ENCODE results near the gene ZNF777.
"Not testable (repeated sequence)": the region's sequence is repeated elsewhere in the genome, so short reads cannot be mapped to it uniquely, and the experiment has no call there.

The ZNF777 gene

GRCh38 chr7:149414745-149415390 lies 46.0 kb downstream of the ZNF777 start:
- TF ChIP-seq, protein P1, sequence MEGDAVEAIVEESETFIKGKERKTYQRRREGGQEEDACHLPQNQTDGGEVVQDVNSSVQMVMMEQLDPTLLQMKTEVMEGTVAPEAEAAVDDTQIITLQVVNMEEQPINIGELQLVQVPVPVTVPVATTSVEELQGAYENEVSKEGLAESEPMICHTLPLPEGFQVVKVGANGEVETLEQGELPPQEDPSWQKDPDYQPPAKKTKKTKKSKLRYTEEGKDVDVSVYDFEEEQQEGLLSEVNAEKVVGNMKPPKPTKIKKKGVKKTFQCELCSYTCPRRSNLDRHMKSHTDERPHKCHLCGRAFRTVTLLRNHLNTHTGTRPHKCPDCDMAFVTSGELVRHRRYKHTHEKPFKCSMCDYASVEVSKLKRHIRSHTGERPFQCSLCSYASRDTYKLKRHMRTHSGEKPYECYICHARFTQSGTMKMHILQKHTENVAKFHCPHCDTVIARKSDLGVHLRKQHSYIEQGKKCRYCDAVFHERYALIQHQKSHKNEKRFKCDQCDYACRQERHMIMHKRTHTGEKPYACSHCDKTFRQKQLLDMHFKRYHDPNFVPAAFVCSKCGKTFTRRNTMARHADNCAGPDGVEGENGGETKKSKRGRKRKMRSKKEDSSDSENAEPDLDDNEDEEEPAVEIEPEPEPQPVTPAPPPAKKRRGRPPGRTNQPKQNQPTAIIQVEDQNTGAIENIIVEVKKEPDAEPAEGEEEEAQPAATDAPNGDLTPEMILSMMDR (IDR thresholded peaks at IDR 0.05; ENCODE audit: control insufficient read depth, extremely low read depth, insufficient read depth), result no peak
- H3K4me3 ChIP-seq (ENCODE audit: low read depth, low read length), result no peak overlapping the region
- DNase-seq (ENCODE audit: low read depth), result no peak

- H3K4me3 ChIP-seq (ENCODE audit: low read depth, low read length), result no peak overlapping the region
- TF ChIP-seq, protein P1 (IDR thresholded peaks at IDR 0.05; ENCODE audit: control insufficient read depth, extremely low read depth, insufficient read depth), result no peak
- no peak for DNase-seq (ENCODE audit: low read depth)
Observed at GRCh38 chr7:149414171-149414570, 46.7 kb downstream of the ZNF777 start.

GRCh38 chr7:149413083-149413482 lies 47.8 kb downstream of the ZNF777 start:
- not testable (repeated sequence) for DNase-seq (ENCODE audit: low read depth); H3K4me3 ChIP-seq (ENCODE audit: low read depth, low read length)

DNA sequence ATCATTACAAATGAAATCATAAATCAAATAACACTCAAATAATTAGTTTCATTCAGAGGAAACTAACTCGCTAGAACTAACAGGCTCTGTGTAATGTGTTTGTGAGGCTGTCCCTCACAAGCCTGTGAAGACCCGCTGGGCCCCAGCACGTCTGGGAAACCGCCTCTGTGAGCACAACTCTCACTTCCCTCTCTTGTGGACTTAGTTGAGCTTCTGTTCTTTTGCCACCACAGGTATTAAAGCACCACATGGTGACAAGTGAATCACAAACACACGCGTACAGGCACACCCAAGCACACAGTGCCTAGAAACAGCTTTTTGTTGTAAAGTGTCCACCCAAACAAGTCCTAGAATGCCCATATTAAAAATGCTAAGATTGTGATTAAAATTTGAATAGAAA lies 51.0 kb downstream of the ZNF777 start:
- DNase-seq (ENCODE audit: low read depth), result no peak
- H3K4me3 ChIP-seq (ENCODE audit: low read depth, low read length), result no peak overlapping the region
- TF ChIP-seq, protein P1 (IDR thresholded peaks at IDR 0.05; ENCODE audit: control insufficient read depth, extremely low read depth, insufficient read depth), result no peak

DNA sequence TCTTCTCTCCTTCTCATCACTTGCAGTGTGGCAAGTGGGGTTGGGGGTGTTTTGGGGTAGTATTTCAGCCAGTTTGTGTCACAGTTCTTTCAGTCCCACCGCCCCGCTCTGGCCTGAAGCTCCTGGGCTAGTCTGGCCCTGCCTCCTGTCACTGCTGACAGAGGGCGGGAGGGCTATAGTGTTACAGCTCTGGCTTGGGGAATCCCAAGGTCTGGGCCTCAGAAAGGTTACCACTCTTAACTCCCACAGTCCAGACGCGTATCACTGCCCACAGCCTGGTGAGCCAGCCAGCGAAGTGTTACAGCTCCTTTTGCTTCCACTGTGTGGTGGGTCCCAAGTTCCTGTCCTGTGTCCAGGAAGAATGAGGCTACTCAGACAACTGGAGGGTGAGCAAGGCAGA lies 56.0 kb downstream of the ZNF777 start:
- DNase-seq (ENCODE audit: low read depth), result no peak
- no peak overlapping the region for H3K4me3 ChIP-seq (ENCODE audit: low read depth, low read length)
- TF ChIP-seq, protein P1 (IDR thresholded peaks at IDR 0.05; ENCODE audit: control insufficient read depth, extremely low read depth, insufficient read depth), result no peak

DNA sequence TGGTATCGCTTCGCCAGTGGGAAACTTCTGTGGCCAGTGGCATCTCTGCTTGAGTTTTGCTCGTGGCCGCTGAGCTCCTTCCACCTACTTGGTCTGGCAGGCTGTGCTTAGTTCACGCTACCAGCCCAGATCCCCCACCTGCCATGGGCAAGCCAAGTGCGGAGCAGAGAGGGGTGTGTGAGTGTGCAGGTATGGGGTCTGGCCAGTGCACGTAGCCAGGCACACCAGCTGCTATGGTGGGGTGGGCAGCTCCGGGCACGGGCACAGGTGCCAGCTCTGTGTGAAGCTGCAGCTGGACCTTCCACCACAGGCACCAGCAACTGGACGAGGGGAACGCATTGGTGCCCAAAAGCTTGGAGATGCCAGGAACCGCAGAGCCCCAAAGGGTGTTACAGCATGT lies 56.5 kb downstream of the ZNF777 start:
- H3K4me3 ChIP-seq (ENCODE audit: low read depth, low read length), result no peak overlapping the region
- TF ChIP-seq, protein P1 (IDR thresholded peaks at IDR 0.05; ENCODE audit: control insufficient read depth, extremely low read depth, insufficient read depth), result no peak
- DNase-seq (ENCODE audit: low read depth), result no peak

GRCh38 chr7:149398195-149398820 lies 62.6 kb downstream of the ZNF777 start:
- TF ChIP-seq, protein P1 (IDR thresholded peaks at IDR 0.05; ENCODE audit: control insufficient read depth, extremely low read depth, insufficient read depth), result no peak
- H3K4me3 ChIP-seq (ENCODE audit: low read depth, low read length), result no peak overlapping the region
- DNase-seq (ENCODE audit: low read depth), result no peak

All from LNCaP clone FGC (cell line).